ENCODE data around the gene RPS14. TPM values are rescaled to one million over a fixed set of nuclear protein-coding genes. Genes with fewer than 3 reads are reported as not detected.
"Not testable (repeated sequence)": the region's sequence is repeated elsewhere in the genome, so short reads cannot be mapped to it uniquely, and the experiment has no call there.

RPS14 gene
- total RNA-seq, 1 experiment from 2014 or later, result 1,789 TPM

- Histone ChIP-seq H3K36me3 (ENCODE audit: insufficient read depth, low read length, poor library complexity, severe bottlenecking) (no peaks in the 10 kb centered on the region), H3K27me3 (replicated peaks; ENCODE audit: insufficient read depth, low read depth, low read length, poor library complexity) (no peaks in the 10 kb centered on the region), H3K27ac (ENCODE audit: low read depth, low read length, poor library complexity, severe bottlenecking) (no peak overlapping the region), H3K4me3 (ENCODE audit: low read depth, low read length, poor library complexity, severe bottlenecking) (no peak overlapping the region), H3K9me3 (ENCODE audit: low read depth, low read length, poor library complexity, severe bottlenecking) (no peaks in the 10 kb centered on the region), H3K4me1 (ENCODE audit: insufficient read depth, low read length, poor library complexity, severe bottlenecking) (no peaks in the 10 kb centered on the region)
- CTCF ChIA-PET, result interaction anchor here (0.6 kb wide), 1 partner anchor 93 kb away, joined by 8 read pairs; no protein-coding TSS in a partner anchor
- no peak for DNase-seq (ENCODE audit: low spot score)
- intact Hi-C loops (cut with micrococcal nuclease; ENCODE audit: unreplicated experiment), result loop anchor here (5.0 to 10.0 kb wide), 5 partner anchors 105 to 708 kb away; partner anchors contain the start of genes IRGM and RBM22
- POLR2A ChIA-PET (ENCODE audit: low non-redundant PET), result no interaction called here
- TF ChIP-seq EZH2 (IDR thresholded peaks at IDR 0.05; ENCODE audit: borderline replicate concordance, low read depth, low read length, poor library complexity, severe bottlenecking) (no peak), CTCF (conservative IDR thresholded peaks at IDR 0.05; ENCODE audit: low read depth, low read length) (no peak)
- no TSS peak for BruUV-seq (replicated peaks)
These were observed 7.6 kb upstream of the RPS14 start for GRCh38 chr5:150457121-150457520.

GRCh38 chr5:150454492-150455229, 5.1 kb upstream of the RPS14 start:
- Histone ChIP-seq H3K4me1 (ENCODE audit: insufficient read depth, low read length, poor library complexity, severe bottlenecking) (no peaks in the 10 kb centered on the region), H3K36me3 (ENCODE audit: insufficient read depth, low read length, poor library complexity, severe bottlenecking) (no peaks in the 10 kb centered on the region), H3K27me3 (replicated peaks; ENCODE audit: insufficient read depth, low read depth, low read length, poor library complexity) (no peaks in the 10 kb centered on the region), H3K9me3 (ENCODE audit: low read depth, low read length, poor library complexity, severe bottlenecking) (no peaks in the 10 kb centered on the region), H3K27ac (ENCODE audit: low read depth, low read length, poor library complexity, severe bottlenecking) (no peak overlapping the region), H3K4me3 (ENCODE audit: low read depth, low read length, poor library complexity, severe bottlenecking) (no peak overlapping the region)
- intact Hi-C loops (cut with micrococcal nuclease; ENCODE audit: unreplicated experiment), result loop anchor here (5.0 to 10.0 kb wide), 5 partner anchors 108 to 710 kb away; partner anchors contain the start of genes IRGM and RBM22
- POLR2A ChIA-PET (ENCODE audit: low non-redundant PET), result no interaction called here
- DNase-seq (ENCODE audit: low spot score), result no peak
- no TSS peak for BruUV-seq (replicated peaks)
- CTCF ChIA-PET, result no interaction called here
- TF ChIP-seq EZH2 (IDR thresholded peaks at IDR 0.05; ENCODE audit: borderline replicate concordance, low read depth, low read length, poor library complexity, severe bottlenecking) (no peak), CTCF (conservative IDR thresholded peaks at IDR 0.05; ENCODE audit: low read depth, low read length) (no peak)

- H3K27ac ChIP-seq (ENCODE audit: low read depth, low read length, poor library complexity, severe bottlenecking); H3K36me3 ChIP-seq (ENCODE audit: insufficient read depth, low read length, poor library complexity, severe bottlenecking); H3K4me1 ChIP-seq (ENCODE audit: insufficient read depth, low read length, poor library complexity, severe bottlenecking); H3K27me3 ChIP-seq (replicated peaks; ENCODE audit: insufficient read depth, low read depth, low read length, poor library complexity); H3K9me3 ChIP-seq (ENCODE audit: low read depth, low read length, poor library complexity, severe bottlenecking); H3K4me3 ChIP-seq (ENCODE audit: low read depth, low read length, poor library complexity, severe bottlenecking); POLR2A ChIA-PET (ENCODE audit: low non-redundant PET); BruUV-seq (replicated peaks); DNase-seq (ENCODE audit: low spot score); CTCF ChIA-PET: not testable (repeated sequence)
- intact Hi-C loops (cut with micrococcal nuclease; ENCODE audit: unreplicated experiment), result loop anchor here (10.0 kb wide), 3 partner anchors 201 to 711 kb away; partner anchors contain the start of gene RBM22
These were observed 4.5 kb upstream of the RPS14 start for GRCh38 chr5:150454027-150454426.
